Endothelial cell of umbilical vein (primary cell): ENCODE results near the gene MYLIP. TPM values are rescaled to one million over a fixed set of nuclear protein-coding genes. Genes with fewer than 3 reads are reported as not detected.

ENCODE experiments used
- BruUV-seq: library from RNA; stranded (reverse); fragments of 400-500 nt; replicated peaks from 2 replicates; lab custom pipeline; 2021; lab: Mats Ljungman, UMichigan
- CTCF ChIA-PET: fragments of 300-600, 350-600 bp; sonication (Branson Sonifier 250); formaldehyde crosslinking; loops from one replicate; lab custom pipeline; 2021; ENCODE audit warnings: antibody characterized with exemption, inconsistent platforms; lab: Charles Lee
- POLR2A ChIA-PET: fragments of 300-600, 350-600 bp; sonication (Branson Sonifier 250); formaldehyde crosslinking; loops from one replicate; lab custom pipeline; 2021; ENCODE audit warnings: antibody characterized with exemption, inconsistent platforms; lab: Charles Lee
- DNase-seq: peaks from one replicate; pipeline ENCODE4 v3.0.0-alpha.2; 2011; ENCODE audit warnings: low read depth, low spot score
- FAIRE-seq: peaks from 2 replicates; lab custom pipeline; 2011; peaks lifted over from hg19 to GRCh38; lab: Jason Lieb, UNC
- H2AFZ ChIP-seq: 2 replicates; pipeline ENCODE4 v1.6.0; 2012; ENCODE audit warnings: low read depth, low read length, control low read depth, inconsistent platforms
- H3K27ac ChIP-seq: 2 replicates; pipeline ENCODE4 v1.5.1; 2011; ENCODE audit warnings: low read depth, mild to moderate bottlenecking, control low read depth, low read length, moderate library complexity; ENCODE audit not compliant: insufficient read depth
- H3K27me3 ChIP-seq, 2 experiments: 2 replicates each; pipeline versions ENCODE4 v1.6.0 to v1.6.1; 2011; ENCODE audit warnings: low read length in 2 of 2, mixed read lengths in 1 of 2; ENCODE audit not compliant: control insufficient read depth in 2 of 2, insufficient read depth in 2 of 2
- H3K36me3 ChIP-seq, 2 experiments: 2 replicates in 1 of 2; 3 replicates in 1 of 2; pipeline ENCODE4 v1.5.1; 2011; ENCODE audit warnings: low read length in 2 of 2, mild to moderate bottlenecking in 1 of 2, moderate library complexity in 1 of 2; ENCODE audit not compliant: control insufficient read depth in 2 of 2, insufficient read depth in 2 of 2; ENCODE audit errors: extremely low read depth in 1 of 2
- H3K4me1 ChIP-seq: 3 replicates; pipeline ENCODE4 v1.5.1; 2011; ENCODE audit warnings: mild to moderate bottlenecking, low read length; ENCODE audit not compliant: control insufficient read depth, insufficient read depth; ENCODE audit errors: extremely low read depth
- H3K4me2 ChIP-seq: 2 replicates; pipeline ENCODE4 v1.6.1; 2011; ENCODE audit warnings: low read length, control low read depth, mixed read lengths; ENCODE audit not compliant: insufficient read depth
- H3K4me3 ChIP-seq, 3 experiments: fragments of 200-600 bp in 1 of 3; sonication (generic), shearing (Covaris generic) in 1 of 3; replicated peaks in 1 of 3; 2 replicates each; pipeline ENCODE4 v1.5.1; 2011 to 2016; ENCODE audit warnings: control low read depth in 3 of 3, low read length in 3 of 3, mild to moderate bottlenecking in 2 of 3, inconsistent platforms in 1 of 3, low read depth in 1 of 3, moderate library complexity in 1 of 3; ENCODE audit not compliant: insufficient read depth in 1 of 3
- H3K79me2 ChIP-seq: 2 replicates; pipeline ENCODE4 v1.6.0; 2012; ENCODE audit warnings: low read length, inconsistent platforms; ENCODE audit not compliant: control insufficient read depth, insufficient read depth
- H3K9ac ChIP-seq: replicated peaks from 2 replicates; pipeline ENCODE3; 2011; ENCODE audit warnings: low read length, control low read depth; ENCODE audit not compliant: insufficient read depth; ENCODE audit errors: extremely low read depth
- H3K9me1 ChIP-seq: replicated peaks from 3 replicates; pipeline ENCODE4 v1.6.0; 2011; ENCODE audit warnings: mild to moderate bottlenecking, low read length; ENCODE audit not compliant: control insufficient read depth, insufficient read depth; ENCODE audit errors: extremely low read depth
- H3K9me3 ChIP-seq: replicated peaks from 2 replicates; pipeline ENCODE4 v1.5.1; 2012; ENCODE audit warnings: low read length, inconsistent platforms; ENCODE audit not compliant: control insufficient read depth, insufficient read depth
- H4K20me1 ChIP-seq: replicated peaks from 2 replicates; pipeline ENCODE3; 2011; ENCODE audit warnings: mild to moderate bottlenecking, low read length; ENCODE audit not compliant: control insufficient read depth, insufficient read depth; ENCODE audit errors: extremely low read depth
- EZH2 ChIP-seq: IDR thresholded peaks from 2 replicates; pipeline ENCODE4 v1.6.1; 2012; ENCODE audit warnings: borderline replicate concordance, low read depth, mild to moderate bottlenecking, moderate library complexity, low read length, inconsistent platforms; ENCODE audit not compliant: severe bottlenecking
- FOS ChIP-seq: IDR thresholded peaks from 2 replicates; pipeline ENCODE4 v1.6.1; 2011; ENCODE audit warnings: mild to moderate bottlenecking, low read length, moderate library complexity, borderline replicate concordance; ENCODE audit not compliant: insufficient read depth
- GATA2 ChIP-seq: IDR thresholded peaks from 2 replicates; pipeline ENCODE4 v1.7.0; 2011; ENCODE audit warnings: low read depth, mild to moderate bottlenecking, moderate library complexity, mixed read lengths, low read length; ENCODE audit not compliant: insufficient read length, insufficient read depth
- JUN ChIP-seq: IDR thresholded peaks from 2 replicates; pipeline ENCODE4 v1.6.1; 2011; ENCODE audit warnings: borderline replicate concordance, low read depth; ENCODE audit not compliant: insufficient read length, insufficient read depth
- MAX ChIP-seq: IDR thresholded peaks from 2 replicates; pipeline ENCODE4 v1.6.1; 2011; ENCODE audit not compliant: insufficient read depth, insufficient read length
- MYC ChIP-seq: IDR thresholded peaks from one replicate; pipeline ENCODE4 v1.6.1; 2011; ENCODE audit warnings: mild to moderate bottlenecking, low read depth, low read length
- POLR2A ChIP-seq: IDR thresholded peaks from 2 replicates; pipeline ENCODE4 v1.6.1; 2012; ENCODE audit warnings: low read depth, mild to moderate bottlenecking, control low read depth, low read length
- POLR2AphosphoS5 ChIP-seq: IDR thresholded peaks from 2 replicates; pipeline ENCODE4 v1.6.1; 2012; ENCODE audit warnings: low read depth, mild to moderate bottlenecking, control low read depth, low read length, moderate library complexity; ENCODE audit not compliant: insufficient read depth
- dilution Hi-C: fragments of 300-500 bp; cut with MboI; formaldehyde crosslinking; loops from one replicate; pipeline ENCODE4 v1.15.0; 2019; ENCODE audit warnings: low sequenced_read_pairs; ENCODE audit not compliant: extremely low pct_ligation_motif_present
- intact Hi-C: fragments of 100-400 bp; cut with micrococcal nuclease; formaldehyde crosslinking; loops from one replicate; pipeline ENCODE4 v1.10.0; 2022
- polyA plus RNA-seq, 4 experiments: library from polyadenylated mRNA; depleted of rRNA in 3 of 4; stranded (reverse) in 3 of 4; unstranded in 1 of 4; fragments of >200 nt; gene quantifications; 2 replicates each; pipeline versions ENCODE4 v1.2.1 to v1.2.3, GENCODE V29; 2011 to 2012; ENCODE audit warnings: missing spikeins in 1 of 4
- total RNA-seq: library from RNA; stranded (reverse); gene quantifications from 2 replicates; pipeline ENCODE4 v1.2.3, GENCODE V29; 2021
- TF ChIP-seq, protein P1 (sequence below), 2 donors: IDR thresholded peaks; 1 replicate in 1 of 2; 2 replicates in 1 of 2; pipeline ENCODE4 v1.5.1; 2011; ENCODE audit warnings: low read length in 2 of 2, mild to moderate bottlenecking in 2 of 2, moderate library complexity in 2 of 2, control low read depth in 1 of 2, inconsistent platforms in 1 of 2, low read depth in 1 of 2; ENCODE audit not compliant: insufficient read depth in 1 of 2; ENCODE audit errors: extremely low read depth in 1 of 2

Gene MYLIP
- total and polyA plus RNA-seq, 2 donors (not counting 3 experiments of a cell fraction or from before 2014, with no cell fraction given) = 16.9 to 19.2 TPM

GRCh38 chr6:16173167-16173940 lies 44.5 kb downstream of the MYLIP start:
- no peak overlapping the region for H3K27ac ChIP-seq
- DNase-seq (no peak), FAIRE-seq (no peak)
- H3K4me1 ChIP-seq = no peaks in the 10 kb centered on the region
- H3K4me3 ChIP-seq = no peak overlapping the region
- H3K27me3 ChIP-seq = peaks cover 6 to 7% of the 10 kb centered on the region in 2 experiments
- no peak overlapping the region for H3K4me2 ChIP-seq
- POLR2A ChIA-PET = no interaction called here
- no peaks in the 10 kb centered on the region for H3K9me3 ChIP-seq
- TF ChIP-seq MAX (no peak), GATA2 (no peak), JUN (no peak), EZH2 (no peak), MYC (no peak), FOS (no peak), POLR2A (no peak), POLR2AphosphoS5 (no peak)
- TF ChIP-seq, protein P1, sequence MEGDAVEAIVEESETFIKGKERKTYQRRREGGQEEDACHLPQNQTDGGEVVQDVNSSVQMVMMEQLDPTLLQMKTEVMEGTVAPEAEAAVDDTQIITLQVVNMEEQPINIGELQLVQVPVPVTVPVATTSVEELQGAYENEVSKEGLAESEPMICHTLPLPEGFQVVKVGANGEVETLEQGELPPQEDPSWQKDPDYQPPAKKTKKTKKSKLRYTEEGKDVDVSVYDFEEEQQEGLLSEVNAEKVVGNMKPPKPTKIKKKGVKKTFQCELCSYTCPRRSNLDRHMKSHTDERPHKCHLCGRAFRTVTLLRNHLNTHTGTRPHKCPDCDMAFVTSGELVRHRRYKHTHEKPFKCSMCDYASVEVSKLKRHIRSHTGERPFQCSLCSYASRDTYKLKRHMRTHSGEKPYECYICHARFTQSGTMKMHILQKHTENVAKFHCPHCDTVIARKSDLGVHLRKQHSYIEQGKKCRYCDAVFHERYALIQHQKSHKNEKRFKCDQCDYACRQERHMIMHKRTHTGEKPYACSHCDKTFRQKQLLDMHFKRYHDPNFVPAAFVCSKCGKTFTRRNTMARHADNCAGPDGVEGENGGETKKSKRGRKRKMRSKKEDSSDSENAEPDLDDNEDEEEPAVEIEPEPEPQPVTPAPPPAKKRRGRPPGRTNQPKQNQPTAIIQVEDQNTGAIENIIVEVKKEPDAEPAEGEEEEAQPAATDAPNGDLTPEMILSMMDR (IDR thresholded peaks at IDR 0.05; ENCODE audit: extremely low read depth in 1 of 2, insufficient read depth in 1 of 2, low read depth in 1 of 2, low read length in 2 of 2) = no peak
- no peak overlapping the region for H2AFZ ChIP-seq
- no peak overlapping the region for H3K9ac ChIP-seq
- H3K36me3 ChIP-seq = no peaks in the 10 kb centered on the region
- no peaks in the 10 kb centered on the region for H3K79me2 ChIP-seq
- intact Hi-C loops = no loop called here
- dilution Hi-C loops = no loop called here
- BruUV-seq = no TSS peak
- no peaks in the 10 kb centered on the region for H3K9me1 ChIP-seq
- CTCF ChIA-PET = interaction anchor here (1.3 to 2.4 kb wide), 2 partner anchors 9 to 482 kb away, joined by 6 to 18 read pairs; no protein-coding TSS in a partner anchor
- no peaks in the 10 kb centered on the region for H4K20me1 ChIP-seq
